NK-92 treated with Interleukin-12 subunit alpha and Interleukin-12 subunit beta, amount 100 ng/mL, for 24 hours (cell line): ENCODE results near the gene ZFP92.

Experiments used
- DNase-seq: peaks from one replicate; lab custom pipeline; 2025; lab: John Stamatoyannopoulos, UW

ZFP92 gene

DNA sequence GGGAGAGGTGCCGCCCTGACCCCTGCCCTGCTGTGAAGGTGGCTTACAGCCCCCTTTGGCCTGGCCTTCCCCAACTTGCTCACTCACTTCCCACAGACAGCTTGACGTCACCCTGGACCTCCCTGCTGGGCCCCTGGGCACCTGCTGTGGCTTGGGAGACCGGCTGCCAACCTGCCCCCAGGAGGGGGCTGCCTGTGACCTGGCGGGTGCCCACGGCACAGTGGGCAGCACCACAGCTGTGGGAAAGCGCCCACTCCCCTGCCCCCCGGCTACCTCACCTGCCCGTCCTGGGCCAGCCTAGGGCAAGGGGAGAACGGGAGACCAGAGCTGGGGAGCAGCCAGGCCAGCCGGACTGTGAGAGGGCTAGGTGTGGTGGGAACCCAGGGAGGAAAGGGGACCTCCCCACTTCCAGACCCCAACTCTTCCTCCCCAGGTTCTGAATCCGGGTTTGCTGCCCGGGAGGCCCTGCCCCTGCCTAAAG, 2.4 kb upstream of the ZFP92 start:
- no peak for DNase-seq

GRCh38 chrX:153409414-153410101, 1.7 kb upstream of the ZFP92 start:
- DNase-seq: no peak

- DNase-seq: no peak
These were observed 899 bp upstream of the ZFP92 start for GRCh38 chrX:153410373-153410772.

DNA sequence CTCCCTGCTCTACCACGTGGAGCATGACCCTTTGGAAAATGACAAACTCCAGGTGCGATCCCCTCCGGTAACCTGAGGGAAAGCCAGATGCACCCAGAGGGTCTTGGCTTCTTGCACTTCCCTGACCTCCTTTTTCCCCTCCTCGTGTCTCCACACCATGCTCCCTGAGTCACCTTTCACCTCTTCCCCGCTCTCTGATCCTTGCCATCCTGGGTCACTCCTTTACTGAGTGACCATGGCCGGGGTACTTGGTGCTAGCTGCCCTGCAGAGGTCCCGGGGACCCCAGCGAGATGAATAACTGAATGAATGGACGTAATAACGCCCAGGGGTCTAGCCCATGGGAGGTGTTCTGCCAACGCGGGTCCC, 401 bp upstream of the ZFP92 start:
- no peak for DNase-seq

- DNase-seq: no peak
These were observed 809 bp downstream of the ZFP92 start for GRCh38 chrX:153411988-153412574.

GRCh38 chrX:153412746-153413720, 1.8 kb downstream of the ZFP92 start:
- no peak for DNase-seq

- DNase-seq: no peak
These were observed 2.5 kb downstream of the ZFP92 start for GRCh38 chrX:153413731-153414130.

- no peak for DNase-seq
These were observed 3.7 kb downstream of the ZFP92 start for GRCh38 chrX:153414856-153415510.

DNA sequence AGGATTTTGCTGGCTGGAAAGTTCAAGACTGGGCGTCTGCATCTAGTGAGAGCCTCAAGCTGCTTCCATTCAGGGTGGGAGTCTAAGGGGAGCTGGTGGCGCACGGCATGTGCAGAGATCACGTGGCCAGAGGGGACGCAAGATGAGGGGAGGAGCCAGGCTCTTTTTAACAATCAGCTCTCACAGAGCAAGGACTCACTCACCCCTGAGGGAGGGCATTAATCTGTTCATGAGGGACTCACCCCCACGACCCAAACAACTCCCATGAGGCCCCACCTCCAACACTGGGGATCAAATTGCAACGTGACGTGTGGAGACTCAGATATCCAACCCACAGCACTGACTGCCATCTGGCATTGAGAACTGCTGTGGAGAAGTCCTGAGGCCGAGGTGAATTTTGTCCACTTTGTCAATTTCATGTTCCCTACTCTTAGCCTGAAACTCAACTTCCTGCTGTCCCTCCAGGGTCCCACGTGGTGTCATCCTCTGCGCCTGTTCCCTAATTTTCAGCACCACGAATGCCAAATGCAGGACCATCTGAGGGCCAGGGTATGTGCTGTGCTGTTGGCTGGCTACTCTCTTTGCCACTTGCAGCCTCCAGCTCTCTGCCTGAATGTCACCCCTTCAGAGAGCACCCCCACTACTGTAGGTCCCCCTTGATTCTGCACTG, 5.6 kb downstream of the ZFP92 start:
- DNase-seq: no peak

DNA sequence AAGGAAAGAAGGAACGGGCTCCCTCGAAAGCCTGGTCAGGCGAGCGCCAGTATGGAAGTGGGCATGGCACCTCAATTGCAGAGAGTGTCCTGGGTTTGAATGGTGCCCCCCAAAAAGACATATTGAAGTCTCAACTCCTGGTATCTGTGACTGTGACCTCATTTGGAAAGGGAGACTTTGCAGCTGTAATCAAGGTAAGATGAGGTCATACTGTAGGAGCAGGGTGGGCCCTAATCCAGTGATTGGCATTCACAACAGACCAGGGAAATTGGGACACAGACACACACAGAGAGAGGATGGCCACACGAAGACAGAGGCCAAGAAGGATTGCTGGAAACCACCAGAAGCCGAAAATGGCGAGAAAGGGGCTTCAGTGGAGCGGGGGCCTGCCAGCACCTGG, 6.4 kb downstream of the ZFP92 start:
- DNase-seq: no peak

- DNase-seq: no peak
These were observed 9.8 kb downstream of the ZFP92 start for GRCh38 chrX:153420851-153421599.

- DNase-seq: no peak
These were observed 10.6 kb downstream of the ZFP92 start for GRCh38 chrX:153421856-153422255.

DNA sequence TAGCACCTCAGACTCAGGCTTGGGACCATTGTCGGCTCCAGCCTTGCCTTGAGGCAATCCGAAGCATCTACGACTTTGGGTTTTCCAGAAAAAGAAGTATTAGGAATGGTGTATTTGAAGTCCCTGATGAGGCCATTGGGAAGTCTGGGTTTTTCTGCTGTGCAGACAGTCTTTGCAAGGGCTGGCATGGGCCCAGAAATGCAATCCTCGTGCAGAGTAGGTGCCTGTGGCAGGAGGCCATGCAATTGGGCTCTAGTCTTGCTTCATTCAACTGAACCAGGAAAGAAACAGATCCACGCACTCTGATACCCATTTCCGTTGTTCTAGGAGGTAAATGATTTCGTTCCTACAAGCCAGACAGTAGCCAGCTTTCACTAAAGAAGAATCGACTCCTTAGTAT, 12.4 kb downstream of the ZFP92 start:
- no peak for DNase-seq

DNA sequence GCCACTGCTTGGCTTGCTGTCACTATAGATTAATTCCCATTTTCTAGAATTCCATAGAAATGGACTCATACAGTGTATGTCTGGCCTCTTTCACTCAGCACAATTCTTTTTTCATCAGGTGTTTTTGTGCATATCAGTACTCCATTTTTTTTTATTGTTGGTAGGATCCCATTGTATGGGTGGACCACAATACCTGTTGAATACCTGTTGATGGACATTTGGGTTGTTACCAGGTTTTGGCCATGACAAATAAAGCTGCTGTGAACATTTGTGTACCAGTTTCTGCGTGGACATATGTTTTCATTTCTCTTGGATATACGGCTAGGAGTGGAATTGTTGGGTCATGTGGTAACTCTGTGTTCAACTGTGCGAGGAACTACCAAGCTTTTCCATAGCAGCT, 14.9 kb downstream of the ZFP92 start:
- DNase-seq: no peak

GRCh38 chrX:153430796-153431195, 19.5 kb downstream of the ZFP92 start:
- no peak for DNase-seq

GRCh38 chrX:153433161-153433680, 21.9 kb downstream of the ZFP92 start:
- DNase-seq: no peak

DNA sequence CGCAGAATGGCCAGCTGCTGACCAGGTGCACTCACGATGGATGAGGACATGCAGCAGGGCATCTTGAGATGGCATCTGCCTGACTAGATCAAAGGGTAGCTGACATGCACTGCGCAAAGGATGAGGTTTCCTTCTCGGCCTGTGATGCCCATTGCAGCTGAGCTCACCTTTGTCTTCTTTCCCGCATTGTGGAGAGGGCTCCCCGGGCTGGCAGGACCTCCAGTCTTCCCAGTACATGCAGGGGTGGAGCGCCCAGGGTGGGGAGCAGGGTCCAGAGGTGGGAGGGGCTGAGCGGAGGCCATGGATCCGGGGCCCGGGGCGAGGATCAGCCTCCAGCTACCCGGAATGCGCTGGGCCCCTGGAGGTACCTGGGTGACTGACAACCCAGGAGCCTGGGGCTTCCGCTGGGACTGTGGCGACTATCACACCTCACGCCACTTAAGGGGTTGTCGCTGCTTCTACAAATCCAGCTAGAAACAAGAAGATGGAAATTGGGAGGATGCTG, 22.6 kb downstream of the ZFP92 start:
- no peak for DNase-seq

- DNase-seq: no peak
These were observed 23.5 kb downstream of the ZFP92 start for GRCh38 chrX:153434801-153435200.

GRCh38 chrX:153435845-153436244, 24.6 kb downstream of the ZFP92 start:
- DNase-seq: no peak

DNA sequence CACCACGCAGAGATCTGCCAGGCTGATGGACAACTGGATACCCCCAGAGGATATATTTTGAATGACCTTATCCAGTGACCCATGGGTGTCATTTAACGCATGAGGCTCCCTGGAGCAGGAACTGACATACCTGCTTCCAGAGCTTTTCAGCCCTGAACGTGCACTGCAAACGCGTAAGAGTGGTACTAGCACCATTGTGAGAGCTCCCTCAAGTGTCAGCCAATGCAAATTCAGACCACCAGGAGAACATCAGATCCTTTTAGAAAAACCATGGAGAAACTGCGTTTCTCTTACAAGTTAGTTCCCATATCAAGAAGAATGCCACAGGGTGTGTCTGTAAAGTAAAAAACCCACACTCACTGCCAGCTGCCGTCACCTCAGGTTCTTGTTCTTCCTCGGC, 27.3 kb downstream of the ZFP92 start:
- no peak for DNase-seq

DNA sequence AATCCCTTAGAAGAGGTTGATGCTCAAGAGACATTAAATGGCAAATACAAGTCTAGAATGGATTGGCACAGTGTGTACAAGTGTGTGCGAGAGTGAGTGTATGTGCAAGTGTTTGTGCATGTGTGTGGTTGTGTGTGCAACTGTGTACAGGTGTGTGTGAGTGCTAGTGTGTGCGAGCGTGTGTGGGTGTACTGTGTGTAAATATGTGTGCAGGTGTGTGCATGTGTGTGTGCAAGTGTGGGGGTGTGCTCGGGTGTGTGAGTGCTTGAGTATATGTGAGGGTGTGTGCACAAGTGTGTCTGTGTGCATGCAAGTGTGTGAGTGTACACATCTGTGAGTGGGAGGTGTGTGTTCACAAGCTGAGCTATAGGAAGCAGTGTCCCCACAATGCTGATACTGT, 28.7 kb downstream of the ZFP92 start:
- no peak for DNase-seq
